ENCODE data around the gene LMAN2.

LMAN2 gene

GRCh38 chr5:177303121-177303924 is 48.1 kb downstream of the LMAN2 start, which contains the start of the genes PRELID1 and RAB24:
Gene PRELID1 (plus strand): TSS chr5:177303799. CDS start chr5:177303986, 187 bp downstream.
Gene RAB24 (minus strand): TSS chr5:177303719. CDS start chr5:177303288, 431 bp downstream.
- H3K4me3 ChIP-seq (ENCODE audit: low read length), result peak within 1 kb of the TSS; percentile 89
- peak; percentile 24 for TF ChIP-seq CTCF (IDR thresholded peaks at IDR 0.05; ENCODE audit: insufficient read depth, low read depth, low read length, missing control alignments)
- DNase-seq (ENCODE audit: low read depth), result peak; percentile 91

- peak; percentile 23 for DNase-seq (ENCODE audit: low read depth)
- TF ChIP-seq CTCF (IDR thresholded peaks at IDR 0.05; ENCODE audit: insufficient read depth, low read depth, low read length, missing control alignments), result no peak
- peak overlapping the region; percentile 89 for H3K4me3 ChIP-seq (ENCODE audit: low read length)
Observed at GRCh38 chr5:177302354-177303110, 48.9 kb downstream of the LMAN2 start.

- DNase-seq (ENCODE audit: low read depth), result peak; percentile 99
- H3K4me3 ChIP-seq (ENCODE audit: low read length), result peak overlapping the region; percentile 89
- no peak for TF ChIP-seq CTCF (IDR thresholded peaks at IDR 0.05; ENCODE audit: insufficient read depth, low read depth, low read length, missing control alignments)
Observed at GRCh38 chr5:177301503-177302165, 49.8 kb downstream of the LMAN2 start.

- TF ChIP-seq CTCF (IDR thresholded peaks at IDR 0.05; ENCODE audit: insufficient read depth, low read depth, low read length, missing control alignments), result no peak
- no peak overlapping the region for H3K4me3 ChIP-seq (ENCODE audit: low read length)
- peak; percentile 70 for DNase-seq (ENCODE audit: low read depth)
Observed at GRCh38 chr5:177300951-177301350, 50.5 kb downstream of the LMAN2 start.

GRCh38 chr5:177300236-177300880 is 51.1 kb downstream of the LMAN2 start:
- no peak overlapping the region for H3K4me3 ChIP-seq (ENCODE audit: low read length)
- DNase-seq (ENCODE audit: low read depth), result peak; percentile 57
- no peak for TF ChIP-seq CTCF (IDR thresholded peaks at IDR 0.05; ENCODE audit: insufficient read depth, low read depth, low read length, missing control alignments)

- no peak for TF ChIP-seq CTCF (IDR thresholded peaks at IDR 0.05; ENCODE audit: insufficient read depth, low read depth, low read length, missing control alignments)
- no peak for DNase-seq (ENCODE audit: low read depth)
- no peak overlapping the region for H3K4me3 ChIP-seq (ENCODE audit: low read length)
Observed at GRCh38 chr5:177299697-177300096, 51.8 kb downstream of the LMAN2 start.

Data from epithelial cell of esophagus (primary cell).